Liver (tissue), 9 donors: ENCODE data around the gene NFAT5. TPM values are rescaled to one million over a fixed set of nuclear protein-coding genes. Genes with fewer than 3 reads are reported as not detected.
"Not testable (repeated sequence)": the region's sequence is repeated elsewhere in the genome, so short reads cannot be mapped to it uniquely, and the experiment has no call there.

ENCODE experiments used
- DNase-seq: peaks from one replicate; pipeline ENCODE4 v3.0.0-alpha.2; 2017; ENCODE audit warnings: low spot score
- H3K27ac ChIP-seq, 2 donors: one replicate each; pipeline ENCODE4 v1.7.0; 2013; ENCODE audit warnings: inconsistent platforms in 2 of 2, low read length in 2 of 2, control low read depth in 1 of 2, low read depth in 1 of 2, mild to moderate bottlenecking in 1 of 2
- H3K27me3 ChIP-seq, 4 donors: one replicate each; pipeline versions ENCODE4 v1.6.1 to v1.7.0; 2013; ENCODE audit warnings: low read length in 3 of 4, inconsistent platforms in 1 of 4, mild to moderate bottlenecking in 1 of 4, moderate library complexity in 1 of 4; ENCODE audit not compliant: control insufficient read depth in 4 of 4, insufficient read depth in 4 of 4
- H3K36me3 ChIP-seq, 4 donors: one replicate each; pipeline versions ENCODE4 v1.6.1 to v1.7.0; 2013; ENCODE audit warnings: low read length in 3 of 4, mild to moderate bottlenecking in 3 of 4, low read depth in 1 of 4, moderate library complexity in 1 of 4; ENCODE audit not compliant: control insufficient read depth in 4 of 4, insufficient read depth in 3 of 4
- H3K4me1 ChIP-seq, 4 donors: one replicate each; pipeline versions ENCODE4 v1.6.1 to v1.7.0; 2013; ENCODE audit warnings: low read length in 3 of 4, mild to moderate bottlenecking in 3 of 4, moderate library complexity in 1 of 4; ENCODE audit not compliant: control insufficient read depth in 4 of 4, insufficient read depth in 4 of 4
- H3K4me3 ChIP-seq, 3 donors: one replicate each; pipeline versions ENCODE4 v1.6.1 to v1.7.0; 2013; ENCODE audit warnings: low read length in 3 of 3, control low read depth in 1 of 3, low read depth in 1 of 3, mild to moderate bottlenecking in 1 of 3
- H3K9ac ChIP-seq, 2 donors: one replicate each; pipeline ENCODE4 v1.7.0; 2013; ENCODE audit warnings: low read length in 2 of 2, mild to moderate bottlenecking in 2 of 2, moderate library complexity in 2 of 2, control low read depth in 1 of 2, low read depth in 1 of 2
- H3K9me3 ChIP-seq, 4 donors: one replicate each; pipeline versions ENCODE4 v1.6.1 to v1.7.0; 2013; ENCODE audit warnings: low read length in 3 of 4; ENCODE audit not compliant: control insufficient read depth in 4 of 4
- EGR1 ChIP-seq, 2 donors: IDR thresholded peaks; 2 replicates each; pipeline ENCODE4 v1.6.1; 2016 to 2018; ENCODE audit warnings: antibody characterized with exemption in 2 of 2, low read depth in 2 of 2
- FOXA1 ChIP-seq: IDR thresholded peaks from 2 replicates; pipeline ENCODE4 v1.6.1; 2016; ENCODE audit warnings: antibody characterized with exemption
- GABPA ChIP-seq, 2 donors: IDR thresholded peaks in 1 of 2; conservative IDR thresholded peaks in 1 of 2; 2 replicates each; pipeline ENCODE4 v1.6.1; 2016; ENCODE audit warnings: antibody characterized with exemption in 2 of 2, mild to moderate bottlenecking in 1 of 2, moderate library complexity in 1 of 2
- HNF4G ChIP-seq: IDR thresholded peaks from 2 replicates; pipeline ENCODE4 v1.6.1; 2016; ENCODE audit warnings: antibody characterized with exemption
- JUND ChIP-seq, 2 donors: IDR thresholded peaks; 2 replicates each; pipeline ENCODE4 v1.6.1; 2016; ENCODE audit warnings: antibody characterized with exemption in 2 of 2
- NR2F2 ChIP-seq: IDR thresholded peaks from 2 replicates; pipeline ENCODE4 v1.6.1; 2016; ENCODE audit warnings: antibody characterized with exemption
- RAD21 ChIP-seq, 2 donors: IDR thresholded peaks; 2 replicates each; pipeline ENCODE4 v1.6.1; 2016; ENCODE audit warnings: antibody characterized with exemption in 2 of 2, mild to moderate bottlenecking in 2 of 2
- RXRA ChIP-seq, 2 donors: IDR thresholded peaks; 2 replicates each; pipeline ENCODE4 v1.6.1; 2017 to 2018; ENCODE audit warnings: antibody characterized with exemption in 2 of 2, mild to moderate bottlenecking in 1 of 2
- SP1 ChIP-seq: IDR thresholded peaks from 2 replicates; pipeline ENCODE4 v1.6.1; 2018; ENCODE audit warnings: antibody characterized with exemption, mild to moderate bottlenecking
- TAF1 ChIP-seq: conservative IDR thresholded peaks from 2 replicates; pipeline ENCODE4 v1.6.1; 2016; ENCODE audit warnings: antibody characterized with exemption, mild to moderate bottlenecking
- YY1 ChIP-seq: IDR thresholded peaks from 2 replicates; pipeline ENCODE4 v1.6.1; 2016; ENCODE audit warnings: antibody characterized with exemption, mild to moderate bottlenecking
- WGBS: extraction: QIAGEN DNeasy Blood & Tissue Kit; methylation state at CpG from one replicate; pipeline ENCODE4 v1.1.7; 2013; 5-methylcytosine and 5-hydroxymethylcytosine counted together
- polyA plus RNA-seq, 2 donors: library from polyadenylated mRNA; stranded (reverse) in 1 of 2; unstranded in 1 of 2; fragments of 200-250 nt in 1 of 2; fragments of >200 nt in 1 of 2; fragmentation: Nextera tagmentation in 1 of 2; extraction: Ambion mirVana in 1 of 2; gene quantifications; one replicate each; pipeline versions ENCODE4 v1.2.1 to v1.2.3, GENCODE V29; 2013 to 2015
- total RNA-seq, 2 donors: library from RNA; depleted of rRNA; stranded (reverse); fragments of >200 nt; gene quantifications; one replicate each; pipeline ENCODE4 v1.2.3, GENCODE V29; 2014
- TF ChIP-seq, protein P1 (sequence below): IDR thresholded peaks from 2 replicates; pipeline ENCODE4 v1.6.1; 2016; ENCODE audit warnings: antibody characterized with exemption
- TF ChIP-seq, protein P2 (sequence below): IDR thresholded peaks from 2 replicates; pipeline ENCODE4 v1.6.1; 2016; ENCODE audit warnings: antibody characterized with exemption
- donor health status: healthy.
- donor health status: healthy.
- donor health status: healthy.
- donor health status: healthy.
- donor health status: healthy.

The NFAT5 gene
- total and polyA plus RNA-seq, 4 donors = 1.5 to 21.0 (median 11.2) TPM

DNA sequence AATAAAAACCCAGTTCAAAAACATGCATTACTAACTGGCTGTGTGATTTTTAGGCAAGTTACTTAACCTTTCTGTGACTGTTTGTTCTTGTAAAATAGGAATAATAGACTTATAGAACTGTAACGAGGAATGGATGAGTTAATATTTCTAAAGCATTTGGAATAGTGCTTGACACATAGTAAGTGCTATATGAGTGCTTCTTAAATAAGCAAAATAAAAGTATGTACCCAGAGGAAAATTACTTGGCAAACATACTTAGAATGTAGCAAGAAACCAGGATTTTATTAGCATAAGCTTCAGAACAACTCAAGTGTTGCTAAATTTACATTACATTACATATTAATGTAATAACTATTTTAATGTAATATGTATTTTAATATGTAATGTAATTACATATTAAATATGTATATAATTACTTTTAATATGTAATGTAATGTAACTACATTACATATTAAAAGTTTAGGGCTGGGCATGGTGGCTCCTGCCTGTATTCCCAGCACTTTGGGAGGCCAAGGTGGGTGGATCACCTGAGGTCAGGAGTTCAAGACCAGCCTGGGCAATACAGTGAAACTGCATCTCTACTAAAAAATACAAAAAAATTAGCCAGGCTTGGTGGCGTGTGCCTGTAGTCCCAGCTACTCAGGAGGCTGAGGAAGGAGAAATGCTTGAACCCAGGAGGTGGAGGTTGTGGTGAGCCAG lies 14.2 kb downstream of the NFAT5 start:
- Histone ChIP-seq H3K4me3 (no peak overlapping the region), H3K4me1 (peaks cover 0 to 4% (median 1%) of the 10 kb centered on the region in 4 donors), H3K36me3 (peaks cover 0 to 2% (median 0%) of the 10 kb centered on the region in 4 donors), H3K9ac (no peak overlapping the region), H3K27ac (no peak overlapping the region), H3K27me3 (no peaks in the 10 kb centered on the region), H3K9me3 (no peaks in the 10 kb centered on the region)
- no peak for DNase-seq
- WGBS = 90% methylated on average over 2 of the region's 2 CpGs
- TF ChIP-seq GABPA (IDR thresholded peaks at IDR 0.05 in 1 of 2, conservative IDR thresholded peaks at IDR 0.05 in 1 of 2) = no peak
- TF ChIP-seq TAF1 = no peak
- TF ChIP-seq SP1 = no peak
- no peak for TF ChIP-seq RAD21 (IDR thresholded peaks at IDR 0.05)
- TF ChIP-seq YY1 = no peak
- no peak for TF ChIP-seq FOXA1
- no peak for TF ChIP-seq NR2F2
- TF ChIP-seq EGR1 (IDR thresholded peaks at IDR 0.05; ENCODE audit: low read depth in 2 of 2) = no peak
- TF ChIP-seq, protein P1, sequence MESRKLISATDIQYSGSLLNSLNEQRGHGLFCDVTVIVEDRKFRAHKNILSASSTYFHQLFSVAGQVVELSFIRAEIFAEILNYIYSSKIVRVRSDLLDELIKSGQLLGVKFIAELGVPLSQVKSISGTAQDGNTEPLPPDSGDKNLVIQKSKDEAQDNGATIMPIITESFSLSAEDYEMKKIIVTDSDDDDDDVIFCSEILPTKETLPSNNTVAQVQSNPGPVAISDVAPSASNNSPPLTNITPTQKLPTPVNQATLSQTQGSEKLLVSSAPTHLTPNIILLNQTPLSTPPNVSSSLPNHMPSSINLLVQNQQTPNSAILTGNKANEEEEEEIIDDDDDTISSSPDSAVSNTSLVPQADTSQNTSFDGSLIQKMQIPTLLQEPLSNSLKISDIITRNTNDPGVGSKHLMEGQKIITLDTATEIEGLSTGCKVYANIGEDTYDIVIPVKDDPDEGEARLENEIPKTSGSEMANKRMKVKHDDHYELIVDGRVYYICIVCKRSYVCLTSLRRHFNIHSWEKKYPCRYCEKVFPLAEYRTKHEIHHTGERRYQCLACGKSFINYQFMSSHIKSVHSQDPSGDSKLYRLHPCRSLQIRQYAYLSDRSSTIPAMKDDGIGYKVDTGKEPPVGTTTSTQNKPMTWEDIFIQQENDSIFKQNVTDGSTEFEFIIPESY = no peak
- TF ChIP-seq, protein P2, sequence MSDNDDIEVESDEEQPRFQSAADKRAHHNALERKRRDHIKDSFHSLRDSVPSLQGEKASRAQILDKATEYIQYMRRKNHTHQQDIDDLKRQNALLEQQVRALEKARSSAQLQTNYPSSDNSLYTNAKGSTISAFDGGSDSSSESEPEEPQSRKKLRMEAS = no peak
- TF ChIP-seq RXRA (IDR thresholded peaks at IDR 0.05) = no peak
- TF ChIP-seq JUND (IDR thresholded peaks at IDR 0.05) = no peak
- TF ChIP-seq HNF4G = no peak

DNA sequence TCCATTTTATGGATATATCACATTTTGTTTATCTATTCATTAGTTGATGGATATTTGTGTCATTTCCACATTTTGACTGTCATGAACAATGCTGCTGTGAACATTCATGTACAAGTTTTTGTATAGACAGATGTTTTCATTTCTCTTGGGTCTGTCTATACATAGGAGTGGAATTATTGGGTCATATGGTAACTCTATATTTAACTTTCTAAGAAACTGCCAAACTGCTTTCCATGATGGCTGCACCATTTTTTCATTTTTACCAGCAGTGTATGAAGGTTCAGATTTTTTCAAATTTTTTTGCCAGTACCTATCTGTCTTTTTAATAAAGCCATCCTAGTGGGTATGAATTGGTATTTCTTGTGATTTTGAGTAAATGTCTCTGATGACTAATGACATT lies 15.5 kb downstream of the NFAT5 start:
- H3K27me3 ChIP-seq = no peaks in the 10 kb centered on the region
- no peaks in the 10 kb centered on the region for H3K9me3 ChIP-seq
- no peak for TF ChIP-seq YY1
- TF ChIP-seq RXRA (IDR thresholded peaks at IDR 0.05) = no peak
- no peak for TF ChIP-seq FOXA1
- TF ChIP-seq, protein P2 = no peak
- no peak for TF ChIP-seq GABPA (IDR thresholded peaks at IDR 0.05 in 1 of 2, conservative IDR thresholded peaks at IDR 0.05 in 1 of 2)
- peaks cover 0 to 2% (median 0%) of the 10 kb centered on the region in 4 donors for H3K36me3 ChIP-seq
- H3K4me1 ChIP-seq = peaks cover 0 to 4% (median 1%) of the 10 kb centered on the region in 4 donors
- H3K27ac ChIP-seq = no peak overlapping the region
- no peak overlapping the region for H3K4me3 ChIP-seq
- H3K9ac ChIP-seq = no peak overlapping the region
- DNase-seq = no peak

DNA sequence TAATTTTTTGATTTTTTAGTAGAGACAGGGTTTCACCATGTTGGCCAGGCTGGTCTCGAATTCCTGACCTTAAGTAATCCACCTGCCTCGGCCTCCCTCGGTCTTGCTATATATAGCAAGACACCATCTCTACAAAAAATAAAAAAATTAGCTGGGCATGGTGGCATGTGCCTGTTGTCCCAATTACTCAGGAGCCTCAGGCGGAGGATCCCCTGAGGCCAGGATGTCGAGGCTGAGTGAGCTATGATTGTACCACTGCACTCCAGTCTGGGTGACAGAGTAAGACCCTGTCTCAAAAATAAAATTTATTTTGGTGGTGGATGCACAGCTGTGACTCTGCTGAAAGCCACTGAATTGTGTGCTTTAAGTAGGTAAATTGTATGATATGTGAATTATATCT lies 18.7 kb downstream of the NFAT5 start:
- not testable (repeated sequence) for H3K4me1 ChIP-seq, H3K4me3 ChIP-seq, H3K27ac ChIP-seq, H3K36me3 ChIP-seq, H3K9ac ChIP-seq, H3K27me3 ChIP-seq, H3K9me3 ChIP-seq, DNase-seq
- WGBS = 98% methylated on average over 5 of the region's 5 CpGs
